Loucy (cell line): ENCODE data around the gene GAS7.
A peak's percentile ranks its signal among the peaks of the same experiment; 100 is the strongest.

Experiments used
- H2AFZ ChIP-seq: fragments of 200-600 bp; sonication (generic); 2 replicates; pipeline ENCODE4 v1.6.0; 2016; ENCODE audit warnings: antibody characterized with exemption, mild to moderate bottlenecking, low read length, moderate library complexity
- H3F3A ChIP-seq: fragments of 200-600 bp; 2 replicates; pipeline ENCODE4 v1.6.0; 2016; ENCODE audit warnings: antibody characterized with exemption, low read depth, mild to moderate bottlenecking
- H3K27me3 ChIP-seq: fragments of 200-600 bp; sonication (generic); 2 replicates; pipeline ENCODE4 v1.6.1; 2014; ENCODE audit warnings: low read length, mild to moderate bottlenecking; ENCODE audit not compliant: insufficient read depth, poor library complexity, severe bottlenecking
- H3K36me3 ChIP-seq: fragments of 200-600 bp; sonication (generic); 2 replicates; pipeline ENCODE4 v1.6.1; 2016; ENCODE audit warnings: low read length; ENCODE audit not compliant: insufficient read depth
- H3K4me1 ChIP-seq: fragments of 200-600 bp; sonication (generic); 2 replicates; pipeline ENCODE4 v1.5.1; 2014; ENCODE audit warnings: low read length, mild to moderate bottlenecking; ENCODE audit not compliant: insufficient read depth, poor library complexity, severe bottlenecking
- H3K4me2 ChIP-seq: fragments of 200-600 bp; sonication (generic); 2 replicates; pipeline ENCODE4 v1.6.0; 2014; ENCODE audit warnings: antibody characterized with exemption, low read length, low read depth, mild to moderate bottlenecking; ENCODE audit not compliant: poor library complexity, severe bottlenecking
- H3K4me3 ChIP-seq: fragments of 200-600 bp; sonication (generic); 2 replicates; pipeline ENCODE4 v1.5.1; 2014; ENCODE audit warnings: low read length, mild to moderate bottlenecking, mixed read lengths; ENCODE audit not compliant: poor library complexity, severe bottlenecking
- H3K79me2 ChIP-seq: fragments of 200-600 bp; sonication (generic); 2 replicates; pipeline ENCODE4 v1.6.1; 2014; ENCODE audit warnings: low read length; ENCODE audit not compliant: insufficient read depth
- H3K9ac ChIP-seq: fragments of 200-600 bp; sonication (generic); 2 replicates; pipeline ENCODE4 v1.6.0; 2014; ENCODE audit warnings: mild to moderate bottlenecking, low read depth, low read length, moderate library complexity; ENCODE audit not compliant: poor library complexity, severe bottlenecking
- H3K9me2 ChIP-seq: fragments of 200-600 bp; sonication (generic); replicated peaks from 2 replicates; pipeline ENCODE4 v1.6.1; 2016; ENCODE audit warnings: low read depth, low read length, mixed read lengths
- H3K9me3 ChIP-seq: fragments of 200-600 bp; sonication (generic); 2 replicates; pipeline ENCODE4 v1.6.1; 2014; ENCODE audit warnings: mild to moderate bottlenecking, antibody characterized with exemption, low read length, low read depth; ENCODE audit not compliant: insufficient read depth
- H4K20me1 ChIP-seq: fragments of 200-600 bp; sonication (generic); 2 replicates; pipeline ENCODE4 v1.6.0; 2014; ENCODE audit warnings: antibody characterized with exemption, low read length, mild to moderate bottlenecking; ENCODE audit not compliant: insufficient read depth, poor library complexity, severe bottlenecking
- CTCF ChIP-seq: fragments of 200-600 bp; sonication (generic); conservative IDR thresholded peaks from 2 replicates; pipeline ENCODE4 v1.5.1; 2014; ENCODE audit warnings: mild to moderate bottlenecking, antibody characterized with exemption, low read length
- EZH2phosphoT487 ChIP-seq: fragments of 200-600 bp; IDR thresholded peaks from 2 replicates; pipeline ENCODE4 v1.6.1; 2018; ENCODE audit warnings: antibody characterized with exemption, mild to moderate bottlenecking, moderate library complexity, borderline replicate concordance

Gene GAS7

GRCh38 chr17:10127819-10128425 is 70.5 kb downstream of the GAS7 start:
- Histone ChIP-seq H3K79me2 (peaks cover 95% of the 10 kb centered on the region), H3F3A (peaks cover 1% of the 10 kb centered on the region; the same call in 1 of the 2 replicates), H3K9me2 (no peaks in the 10 kb centered on the region), H2AFZ (no peak overlapping the region), H3K4me2 (peak overlapping the region; percentile 35), H3K9ac (peak overlapping the region; percentile 31), H3K9me3 (no peaks in the 10 kb centered on the region), H3K36me3 (no peaks in the 10 kb centered on the region), H3K4me3 (no peak overlapping the region), H3K27me3 (no peaks in the 10 kb centered on the region), H4K20me1 (no peaks in the 10 kb centered on the region), H3K4me1 (peaks cover 58% of the 10 kb centered on the region)
- TF ChIP-seq EZH2phosphoT487 (no peak), CTCF (no peak)

GRCh38 chr17:10126616-10127501 is 71.5 kb downstream of the GAS7 start:
- Histone ChIP-seq H4K20me1 (no peaks in the 10 kb centered on the region), H3K4me1 (peaks cover 68% of the 10 kb centered on the region), H3K9ac (peak overlapping the region; percentile 31), H3K27me3 (no peaks in the 10 kb centered on the region), H3K9me3 (no peaks in the 10 kb centered on the region), H3K79me2 (peaks cover 92% of the 10 kb centered on the region), H3K9me2 (no peaks in the 10 kb centered on the region), H3K4me3 (no peak overlapping the region), H3K36me3 (no peaks in the 10 kb centered on the region), H3K4me2 (peak overlapping the region; percentile 35), H2AFZ (no peak overlapping the region), H3F3A (peaks cover 9% of the 10 kb centered on the region)
- TF ChIP-seq EZH2phosphoT487 (no peak), CTCF (no peak)

- no peaks in the 10 kb centered on the region for H3K9me3 ChIP-seq
- no peaks in the 10 kb centered on the region for H4K20me1 ChIP-seq
- H3K4me1 ChIP-seq = peaks cover 74% of the 10 kb centered on the region
- H3K9me2 ChIP-seq = no peaks in the 10 kb centered on the region
- peaks cover 15% of the 10 kb centered on the region for H3F3A ChIP-seq
- no peaks in the 10 kb centered on the region for H3K27me3 ChIP-seq
- peaks cover 93% of the 10 kb centered on the region for H3K79me2 ChIP-seq
- no peak overlapping the region for H3K9ac ChIP-seq
- H2AFZ ChIP-seq = no peak overlapping the region
- H3K4me3 ChIP-seq = no peak overlapping the region
- no peaks in the 10 kb centered on the region for H3K36me3 ChIP-seq
- no peak overlapping the region for H3K4me2 ChIP-seq
- TF ChIP-seq EZH2phosphoT487 = no peak
- no peak for TF ChIP-seq CTCF
Observed at GRCh38 chr17:10126276-10126615, 72.2 kb downstream of the GAS7 start.
